GM12878 (cell line): Measurements from ENCODE around the gene ZBTB44. TPM values are rescaled to one million over a fixed set of nuclear protein-coding genes. Genes with fewer than 3 reads are reported as not detected.

Source experiments
- ATAC-seq: fragments of 200-7000 bp; cut with Tn5 transposase; 3 replicates; pipeline ENCODE4 v1.9.1; 2020; ENCODE audit warnings: mild to moderate bottlenecking, moderate library complexity
- BruUV-seq: library from RNA; stranded (reverse); fragments of 400-500 nt; replicated peaks from 2 replicates; lab custom pipeline; 2021; lab: Mats Ljungman, UMichigan
- CTCF ChIA-PET: fragments of 300-600 bp; sonication (Branson Sonifier 250); formaldehyde crosslinking; extraction: SDS; loops from one replicate; lab custom pipeline; 2021; ENCODE audit warnings: inconsistent platforms; lab: Yijun Ruan, JAX
- POLR2A ChIA-PET: fragments of 350-600 bp; formaldehyde crosslinking; extraction: SDS; loops from one replicate; lab custom pipeline; 2021; ENCODE audit warnings: inconsistent platforms; lab: Charles Lee
- RAD21 ChIA-PET: fragments of 300-600 bp; sonication (Branson Sonifier 250); formaldehyde crosslinking; loops from one replicate; lab custom pipeline; 2023; ENCODE audit warnings: antibody characterized with exemption; ENCODE audit not compliant: unreplicated experiment; lab: Charles Lee
- SMC1A ChIA-PET: fragments of 300-600 bp; sonication (Branson Sonifier 250); formaldehyde crosslinking; loops from one replicate; lab custom pipeline; 2023; ENCODE audit not compliant: unreplicated experiment, uncharacterized antibody; lab: Charles Lee
- DNase-seq: peaks from one replicate; pipeline ENCODE4 v3.0.0-alpha.2; 2011; ENCODE audit warnings: low read depth, low spot score
- FAIRE-seq: peaks from 3 replicates; lab custom pipeline; 2011; peaks lifted over from hg19 to GRCh38; lab: Jason Lieb, UNC
- H2AFZ ChIP-seq: 2 replicates; pipeline ENCODE4 v1.6.0; 2011; ENCODE audit warnings: low read depth, low read length, control low read depth; ENCODE audit not compliant: control insufficient read depth
- H3K27ac ChIP-seq: 2 replicates; pipeline ENCODE4 v1.5.1; 2011; ENCODE audit warnings: control low read depth; ENCODE audit not compliant: control insufficient read depth, insufficient read depth
- H3K27me3 ChIP-seq, 2 experiments: replicated peaks in 1 of 2; 2 replicates each; pipeline versions ENCODE4 v1.6.0 to v1.6.1; 2011; ENCODE audit warnings: low read length in 1 of 2; ENCODE audit not compliant: control insufficient read depth in 2 of 2, insufficient read depth in 2 of 2
- H3K36me3 ChIP-seq, 2 experiments: 2 replicates each; pipeline ENCODE4 v1.5.1; 2011; ENCODE audit warnings: low read length in 1 of 2; ENCODE audit not compliant: control insufficient read depth in 2 of 2, insufficient read depth in 2 of 2
- H3K4me1 ChIP-seq: 2 replicates; pipeline ENCODE4 v1.6.1; 2011; ENCODE audit warnings: mild to moderate bottlenecking, low read length, moderate library complexity, mixed read lengths; ENCODE audit not compliant: control insufficient read depth, insufficient read depth
- H3K4me2 ChIP-seq: 2 replicates; pipeline ENCODE4 v1.6.0; 2011; ENCODE audit warnings: control low read depth; ENCODE audit not compliant: control insufficient read depth, insufficient read depth
- H3K4me3 ChIP-seq: fragments of 200-600 bp; sonication (generic); 2 replicates; pipeline ENCODE4 v1.5.1; 2016
- H3K79me2 ChIP-seq: 2 replicates; pipeline ENCODE4 v1.6.0; 2011; ENCODE audit warnings: low read length; ENCODE audit not compliant: control insufficient read depth, insufficient read depth
- H3K9ac ChIP-seq: 2 replicates; pipeline ENCODE4 v1.8.0; 2011; ENCODE audit warnings: low read length, control low read depth, mixed read lengths; ENCODE audit not compliant: control insufficient read depth, insufficient read depth
- H3K9me3 ChIP-seq: replicated peaks from 3 replicates; pipeline ENCODE4 v1.5.1; 2011; ENCODE audit warnings: mild to moderate bottlenecking, low read length; ENCODE audit not compliant: control insufficient read depth, insufficient read depth
- H4K20me1 ChIP-seq: 2 replicates; pipeline ENCODE4 v1.6.0; 2011; ENCODE audit not compliant: control insufficient read depth, insufficient read depth
- BHLHE40 ChIP-seq, 2 experiments: fragments of 450-650 bp in 1 of 2; IDR thresholded peaks; 2 replicates each; pipeline ENCODE4 v1.6.1; 2011 to 2017; ENCODE audit warnings: low read depth in 2 of 2, borderline replicate concordance in 1 of 2, improper control_type of control experiment in 1 of 2, low read length in 1 of 2, mild to moderate bottlenecking in 1 of 2
- BMI1 ChIP-seq: fragments of 450-650 bp; IDR thresholded peaks from 2 replicates; pipeline ENCODE4 v1.6.1; 2016; ENCODE audit warnings: mild to moderate bottlenecking, moderate library complexity, borderline replicate concordance
- CHD1 ChIP-seq: IDR thresholded peaks from 2 replicates; pipeline ENCODE4 v1.6.1; 2012; ENCODE audit warnings: low read depth, low read length, improper control_type of control experiment
- HDAC2 ChIP-seq: fragments of 200-600 bp; sonication (generic); IDR thresholded peaks from 2 replicates; pipeline ENCODE4 v1.6.1; 2017
- JUNB ChIP-seq: IDR thresholded peaks from 2 replicates; pipeline ENCODE4 v1.6.1; 2016; ENCODE audit warnings: antibody characterized with exemption, mild to moderate bottlenecking
- KLF5 ChIP-seq: fragments of 450-650 bp; IDR thresholded peaks from 2 replicates; pipeline ENCODE4 v1.6.1; 2014; ENCODE audit warnings: mild to moderate bottlenecking; ENCODE audit not compliant: partially characterized antibody
- MYB ChIP-seq: fragments of 150-350 bp; IDR thresholded peaks from 2 replicates; pipeline ENCODE4 v1.6.1; 2014; ENCODE audit warnings: mild to moderate bottlenecking, low read depth, low read length, borderline replicate concordance
- NR2C2 ChIP-seq: IDR thresholded peaks from 2 replicates; pipeline ENCODE4 v1.6.1; 2011; ENCODE audit warnings: borderline replicate concordance, low read depth; ENCODE audit not compliant: control insufficient read depth, insufficient read length
- POLR2A ChIP-seq: IDR thresholded peaks from 2 replicates; pipeline ENCODE4 v1.6.1; 2011; ENCODE audit warnings: low read depth, mild to moderate bottlenecking, low read length
- PRDM15 ChIP-seq: fragments of 450-650 bp; formaldehyde crosslinking; IDR thresholded peaks from 2 replicates; pipeline ENCODE4 v1.4.0; 2020; ENCODE audit warnings: mild to moderate bottlenecking, moderate library complexity
- REST ChIP-seq: IDR thresholded peaks from 2 replicates; pipeline ENCODE4 v1.6.1; 2012; ENCODE audit warnings: mild to moderate bottlenecking, low read depth, low read length
- ZNF217 ChIP-seq: fragments of 450-650 bp; IDR thresholded peaks from 2 replicates; pipeline ENCODE4 v1.6.1; 2017; ENCODE audit warnings: antibody characterized with exemption, mild to moderate bottlenecking
- ZNF384 ChIP-seq: IDR thresholded peaks from 2 replicates; pipeline ENCODE4 v1.6.1; 2012; ENCODE audit warnings: low read depth, mild to moderate bottlenecking, low read length, improper control_type of control experiment, borderline replicate concordance
- WGBS: methylation state at CpG from one replicate; pipeline ENCODE4 v1.1.6; 2016; ENCODE audit warnings: low lambda C conversion rate; ENCODE audit not compliant: insufficient replicate concordance, insufficient coverage; ENCODE audit errors: missing lambda C conversion rate; 5-methylcytosine and 5-hydroxymethylcytosine counted together
- in situ Hi-C: fragments of 300-500 bp; cut with MboI; formaldehyde crosslinking; loops from 9 replicates; pipeline ENCODE4 v1.14.3; 2018; ENCODE audit warnings: mixed read lengths
- intact Hi-C: fragments of 100-400 bp; cut with micrococcal nuclease; formaldehyde crosslinking; loops from one replicate; pipeline ENCODE4 v1.14.2; 2022; ENCODE audit not compliant: unreplicated experiment
- polyA plus RNA-seq, 11 experiments: library from polyadenylated mRNA; depleted of rRNA in 4 of 11; unstranded in 6 of 11; stranded (reverse) in 5 of 11; fragments of >200 nt; fragmentation: Nextera tagmentation in 4 of 11; fragmentation: Illumina TruSeq in 1 of 11; extraction: Ambion mirVana in 4 of 11; extraction: Trizol in 1 of 11; gene quantifications; 1 replicate in 1 of 11; 2 replicates in 10 of 11; pipeline versions ENCODE4 v1.2.1 to v1.2.3, GENCODE V29; 2011 to 2016; ENCODE audit warnings: inconsistent platforms in 2 of 11, missing spikeins in 2 of 11, low read depth in 1 of 11
- total RNA-seq, 4 experiments: library from RNA; depleted of rRNA in 3 of 4; stranded (reverse); fragments of >200 nt in 3 of 4; fragmentation: Illumina TruSeq in 1 of 4; extraction: Trizol in 1 of 4; gene quantifications; 2 replicates each; pipeline versions ENCODE4 v1.2.1 to v1.2.3, GENCODE V29; 2013 to 2021

Gene ZBTB44
- total and polyA plus RNA-seq, 10 of the 15 experiments (the other 5 are each of a cell fraction or from before 2014, with no cell fraction given): 2.8 to 38.2 (median 12.2) TPM

GRCh38 chr11:130347261-130347660, 32.5 kb upstream of the ZBTB44 start (continued):
- no peak for TF ChIP-seq ZNF384
- TF ChIP-seq JUNB: no peak

GRCh38 chr11:130344841-130345240, 30.1 kb upstream of the ZBTB44 start:
- FAIRE-seq (no peak), DNase-seq (no peak), ATAC-seq (no peak)
- WGBS: 96% methylated on average over 1 of the region's 1 CpG
- intact Hi-C loops: no loop called here
- H3K4me3 ChIP-seq: no peak overlapping the region
- CTCF ChIA-PET: interaction anchor here (0.9 to 1.6 kb wide), 2 partner anchors 132 to 513 kb away, joined by 3 to 5 read pairs; no protein-coding TSS in a partner anchor
- no peaks in the 10 kb centered on the region for H3K4me1 ChIP-seq
- TF ChIP-seq KLF5 (no peak), BMI1 (no peak), PRDM15 (no peak), NR2C2 (no peak), MYB (no peak), BHLHE40 (IDR thresholded peaks at IDR 0.05; ENCODE audit: borderline replicate concordance in 1 of 2, low read depth in 2 of 2, low read length in 1 of 2) (no peak), POLR2A (no peak), HDAC2 (no peak), REST (no peak), CHD1 (no peak), ZNF217 (no peak)
- RAD21 ChIA-PET: no interaction called here
- SMC1A ChIA-PET: no interaction called here
- H3K4me2 ChIP-seq: no peak overlapping the region
- no peak overlapping the region for H3K27ac ChIP-seq
- no peaks in the 10 kb centered on the region for H4K20me1 ChIP-seq
- H2AFZ ChIP-seq: no peak overlapping the region
- no peak overlapping the region for H3K9ac ChIP-seq
- H3K79me2 ChIP-seq: no peaks in the 10 kb centered on the region
- BruUV-seq: no TSS peak
- H3K9me3 ChIP-seq: peaks cover 3% of the 10 kb centered on the region; the same call in 1 of the 3 replicates
- H3K36me3 ChIP-seq: no peaks in the 10 kb centered on the region
- POLR2A ChIA-PET: no interaction called here
- H3K27me3 ChIP-seq: no peaks in the 10 kb centered on the region; a peak in 1 of 4 replicates
- in situ Hi-C loops: no loop called here
